HG02623 (cell line): ENCODE measurements around the gene ZNF135.

Experiments
- ATAC-seq: cut with Tn5 transposase; IDR thresholded peaks from one replicate; pipeline ENCODE4 v1.9.1; 2021; ENCODE audit warnings: moderate library complexity; ENCODE audit not compliant: unreplicated experiment

ZNF135 gene

DNA sequence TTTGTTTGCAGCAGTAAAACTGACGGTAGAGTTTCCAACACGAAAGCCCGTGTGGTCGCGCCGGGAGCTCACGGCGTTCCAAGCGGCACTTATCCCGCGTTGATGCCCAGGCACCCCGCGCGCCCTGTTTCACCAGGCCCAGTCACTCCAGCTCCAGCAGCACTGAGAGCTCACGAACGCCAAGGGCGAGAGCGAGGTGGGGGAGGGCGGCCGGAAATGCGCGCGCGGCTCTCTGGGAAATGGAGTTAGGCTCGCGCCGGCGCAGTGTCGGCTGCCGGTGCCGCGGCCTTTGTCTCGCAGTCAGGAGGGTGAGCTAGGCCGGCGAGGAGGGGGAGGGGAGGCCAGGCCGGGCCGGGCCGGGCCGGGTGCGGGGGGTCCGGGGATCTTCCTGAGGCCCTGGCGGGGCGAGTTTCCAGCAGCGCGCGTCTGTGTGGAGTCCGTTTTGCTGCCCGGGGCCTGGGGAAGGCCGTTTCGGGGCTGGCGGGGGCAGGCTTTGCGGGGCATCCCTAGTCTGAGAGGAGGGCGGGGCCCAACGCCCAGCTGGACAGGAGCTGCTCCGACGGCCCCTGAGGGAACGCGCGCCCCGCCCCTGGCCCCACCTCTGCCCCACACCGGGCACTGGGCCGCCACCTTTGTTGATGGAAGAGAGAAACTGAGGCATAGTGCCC, at the start of gene ZNF135:
Gene ZNF135, plus strand, starts transcription at position 280 of the 668 bp plus-strand sequence. CDS start 721 bp downstream, outside the sequence.
- ATAC-seq: no peak

DNA sequence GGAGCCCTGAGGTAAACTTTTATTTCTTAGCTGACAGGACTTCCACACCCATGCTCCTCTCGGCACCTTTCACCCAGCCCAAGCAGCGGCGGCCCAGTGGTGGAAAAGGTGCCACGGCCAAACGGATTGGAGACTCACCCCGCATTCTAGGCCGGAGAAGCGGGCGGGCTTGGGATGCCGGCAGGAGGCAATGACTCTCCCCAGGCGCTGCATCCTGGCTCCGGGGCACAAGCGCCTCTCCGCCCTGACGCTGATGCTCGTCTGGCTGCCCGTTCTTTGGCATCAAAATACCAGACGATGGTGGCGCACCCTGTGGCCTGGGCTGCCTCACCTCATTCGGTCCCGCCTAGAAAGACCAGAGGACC, 49.8 kb upstream of the ZNF135 start:
- ATAC-seq: no peak

DNA sequence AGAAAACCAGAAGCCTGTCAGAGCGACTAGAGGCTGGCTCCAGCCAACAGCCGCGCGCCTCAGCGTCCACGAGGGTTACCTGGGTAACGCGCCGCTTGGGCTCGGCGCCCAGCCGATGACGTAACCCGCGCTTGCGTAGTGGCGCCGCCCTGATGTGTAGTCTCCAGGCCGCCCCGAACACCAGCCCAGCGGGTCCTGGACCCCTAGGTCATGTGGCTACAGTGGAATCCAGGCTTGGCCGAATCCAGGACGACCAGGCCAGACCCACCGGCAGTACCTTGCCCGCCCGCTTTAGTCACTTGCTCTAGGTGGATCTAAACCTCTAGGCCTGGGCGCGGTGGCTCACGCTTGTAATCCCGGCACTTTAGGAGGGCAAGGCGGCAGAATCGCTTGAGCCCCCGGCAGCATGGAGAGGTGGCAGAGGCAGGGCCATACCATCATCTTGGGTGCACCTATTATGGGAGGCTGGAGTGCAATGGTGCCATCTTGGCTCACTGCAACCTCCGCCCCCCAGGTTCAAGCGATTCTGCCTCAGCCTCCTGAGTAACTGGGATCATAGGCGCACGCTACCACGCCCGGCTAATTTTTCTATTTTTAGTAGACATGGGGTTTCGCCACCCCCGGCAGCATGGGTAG, 49.3 kb upstream of the ZNF135 start:
- ATAC-seq: no peak

DNA sequence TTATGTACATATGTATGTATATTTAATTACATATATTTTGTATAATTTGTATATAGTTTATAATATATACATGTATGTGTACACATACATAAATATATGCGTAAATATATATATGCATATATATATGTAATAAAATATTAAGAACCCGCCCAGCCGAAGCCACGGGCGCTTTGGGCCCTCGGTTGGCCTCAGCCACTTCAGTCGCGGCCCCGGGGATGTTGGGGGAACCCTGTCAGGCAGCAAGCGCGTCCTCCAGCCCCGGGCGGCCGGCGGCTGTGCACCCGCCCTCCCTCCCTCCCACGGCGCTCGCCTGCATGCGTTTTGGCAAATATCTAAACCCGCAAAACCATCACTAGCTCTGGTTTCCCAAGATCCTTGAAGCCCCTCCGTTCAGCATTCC, 48.6 kb upstream of the ZNF135 start:
- no peak for ATAC-seq

DNA sequence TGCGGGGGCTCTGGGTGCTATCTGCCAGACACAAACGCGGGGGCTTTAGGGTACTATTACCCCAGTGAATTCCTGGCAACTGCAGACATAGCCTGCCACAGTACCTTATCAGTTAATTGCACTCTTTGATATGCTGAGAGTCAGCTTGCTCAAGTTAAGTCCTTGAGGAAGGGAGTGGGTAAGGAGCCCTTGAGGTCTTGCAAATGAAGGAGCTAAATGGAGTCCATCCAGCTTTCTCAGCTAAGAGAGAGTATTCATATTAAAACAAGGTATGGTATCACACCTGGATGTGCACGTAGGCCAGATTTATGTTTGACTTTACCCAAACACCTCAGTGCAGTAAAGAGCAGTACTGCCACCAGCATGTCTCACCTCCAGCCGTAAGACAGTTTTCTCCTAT, 44.9 kb upstream of the ZNF135 start:
- ATAC-seq: no peak

DNA sequence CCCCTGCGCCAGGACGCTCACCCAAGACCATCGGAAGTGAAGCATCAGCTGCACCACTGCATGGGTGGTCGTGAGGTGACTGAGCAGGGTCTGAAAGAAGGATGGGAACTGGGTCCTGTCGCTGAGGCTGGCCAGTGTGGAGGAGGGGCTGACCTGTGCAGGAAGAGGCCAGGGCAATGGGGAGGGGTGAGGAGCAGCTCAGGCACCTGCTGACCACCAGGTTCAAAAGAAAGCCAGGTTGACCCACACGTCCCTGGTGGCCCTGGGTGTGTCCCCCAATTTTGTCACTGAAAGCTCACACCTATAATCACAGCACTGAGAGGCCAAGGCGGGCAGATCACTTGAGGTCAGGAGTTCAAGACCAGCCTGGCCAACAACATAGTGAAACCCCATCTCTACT, 39.0 kb upstream of the ZNF135 start:
- no peak for ATAC-seq

DNA sequence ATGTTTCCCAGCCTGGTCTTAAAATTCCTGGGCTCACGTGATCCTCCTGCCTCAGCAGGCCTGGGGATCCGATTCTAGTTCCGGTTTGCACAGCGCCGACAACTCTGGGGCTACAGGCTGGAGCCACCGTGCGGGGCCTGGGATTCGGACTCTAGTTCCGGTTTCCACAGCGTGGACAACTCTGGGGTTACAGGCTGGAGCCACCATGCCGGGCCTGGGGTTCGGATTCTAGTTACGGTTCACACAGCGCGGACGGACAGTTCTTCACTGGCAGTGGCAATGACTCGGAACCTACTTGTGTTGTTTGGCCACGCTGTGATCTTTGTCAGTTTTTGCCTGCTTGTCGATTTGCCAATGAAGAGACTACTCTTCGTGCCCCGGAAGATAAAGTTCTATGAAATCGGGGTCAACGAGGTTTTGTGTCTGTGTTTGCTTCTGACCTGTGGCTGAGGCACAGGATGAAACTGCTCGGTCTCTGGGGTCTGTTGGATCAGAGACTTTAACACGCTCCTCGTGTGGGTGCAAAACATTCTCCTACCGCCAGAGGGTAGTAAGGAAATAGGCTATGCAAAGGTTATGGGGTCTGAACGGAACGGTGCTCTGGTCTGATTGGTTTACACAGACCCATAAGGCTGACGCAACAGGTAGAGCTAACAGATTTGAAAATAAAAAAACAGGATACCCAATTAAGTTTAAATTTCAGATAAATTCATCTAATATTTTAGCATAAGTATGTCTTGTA, 37.4 kb upstream of the ZNF135 start:
- no peak for ATAC-seq

DNA sequence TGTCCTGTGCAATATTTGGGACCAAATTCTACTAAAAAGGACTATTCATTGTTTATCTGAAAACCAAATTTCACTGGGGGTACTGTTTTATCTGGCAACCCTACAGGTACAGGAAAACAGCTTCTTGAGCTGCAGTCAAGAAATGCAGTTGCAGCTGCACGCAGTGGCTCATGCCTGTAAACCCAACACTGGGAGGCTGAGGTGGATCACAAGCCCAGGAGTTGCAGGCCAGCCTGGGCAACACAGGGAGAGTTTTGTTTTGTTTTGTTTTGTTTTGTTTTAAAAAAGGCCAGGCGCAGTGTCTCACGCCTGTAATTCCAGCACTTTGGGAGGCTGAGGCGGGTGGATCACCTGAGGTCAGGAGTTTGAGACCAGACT, 36.8 kb upstream of the ZNF135 start:
- no peak for ATAC-seq

DNA sequence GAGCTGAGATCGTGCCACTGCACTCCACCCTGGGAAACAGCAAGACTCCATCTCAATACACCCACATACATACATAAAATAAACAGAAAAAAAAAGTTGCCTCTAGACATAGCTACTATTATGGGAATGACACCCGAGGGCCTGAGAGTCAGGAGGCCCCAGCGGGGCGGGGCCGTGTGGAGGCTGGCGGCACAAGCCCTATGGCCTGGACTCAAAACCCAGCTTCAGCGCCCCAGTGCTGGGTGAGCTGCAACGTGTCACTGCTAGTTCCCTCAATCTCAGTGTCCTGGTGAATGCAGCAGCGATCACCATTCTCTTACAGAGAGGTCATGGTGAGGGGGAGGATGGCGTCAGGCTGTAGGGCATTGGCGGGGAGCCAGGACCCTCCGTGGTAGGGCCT, 34.4 kb upstream of the ZNF135 start:
- ATAC-seq: no peak

DNA sequence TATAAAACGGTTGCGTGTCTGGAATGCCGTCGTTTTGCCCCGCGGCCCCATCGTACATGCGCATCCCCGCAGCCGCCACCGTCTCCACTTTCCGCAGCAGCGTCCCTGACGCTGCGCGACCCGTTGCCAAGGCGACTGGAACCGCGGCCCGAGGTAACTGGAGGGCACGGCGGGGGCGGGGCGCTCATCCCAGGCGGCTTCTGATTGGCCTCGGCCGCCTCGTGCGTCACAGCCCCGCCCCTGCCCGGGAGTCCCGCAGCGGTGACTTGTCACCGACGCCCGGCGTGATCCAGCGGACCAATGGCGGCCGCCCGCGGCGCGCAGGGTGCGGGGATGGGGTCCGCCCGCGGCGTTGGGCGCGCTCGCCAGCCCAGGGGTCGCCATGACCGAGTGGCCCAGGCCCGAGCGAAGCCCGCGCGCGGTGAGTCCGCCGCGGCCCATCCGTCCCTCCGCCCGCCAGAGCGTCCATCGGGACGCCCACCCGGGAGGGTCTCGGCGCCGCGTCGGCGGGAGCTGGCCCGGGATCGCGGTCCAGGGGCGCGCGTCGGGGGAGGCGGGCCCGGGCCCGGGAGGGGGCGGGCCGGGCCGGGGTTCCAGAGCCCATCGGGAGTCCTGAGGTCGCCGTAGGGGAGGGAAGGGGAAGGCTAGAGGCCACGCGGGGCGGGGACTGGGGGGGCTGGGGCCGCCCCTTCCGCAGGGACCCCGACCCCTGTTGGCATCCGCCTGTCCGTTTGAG, 25.2 kb upstream of the ZNF135 start, which contains the start of gene ZSCAN1:
Gene ZSCAN1, plus strand, starts transcription at position 285 of the 736 bp plus-strand sequence. CDS start 3,812 bp downstream, outside the sequence.
- no peak for ATAC-seq

DNA sequence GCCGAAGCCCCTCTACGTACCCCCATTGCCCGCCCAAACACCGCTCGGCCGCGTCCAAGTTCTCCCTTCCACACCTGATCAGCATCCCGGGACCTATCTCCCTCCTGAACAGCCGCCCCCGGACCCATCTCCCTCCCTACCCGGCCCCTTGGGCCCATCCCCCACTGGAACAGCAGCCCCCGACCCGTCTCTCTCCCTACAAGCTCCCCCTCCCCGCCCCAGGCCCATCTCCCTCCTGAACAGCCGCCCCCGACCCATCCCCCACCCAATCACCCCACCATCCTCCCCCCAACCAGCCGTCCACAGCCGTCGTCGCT, 24.6 kb upstream of the ZNF135 start:
- no peak for ATAC-seq

DNA sequence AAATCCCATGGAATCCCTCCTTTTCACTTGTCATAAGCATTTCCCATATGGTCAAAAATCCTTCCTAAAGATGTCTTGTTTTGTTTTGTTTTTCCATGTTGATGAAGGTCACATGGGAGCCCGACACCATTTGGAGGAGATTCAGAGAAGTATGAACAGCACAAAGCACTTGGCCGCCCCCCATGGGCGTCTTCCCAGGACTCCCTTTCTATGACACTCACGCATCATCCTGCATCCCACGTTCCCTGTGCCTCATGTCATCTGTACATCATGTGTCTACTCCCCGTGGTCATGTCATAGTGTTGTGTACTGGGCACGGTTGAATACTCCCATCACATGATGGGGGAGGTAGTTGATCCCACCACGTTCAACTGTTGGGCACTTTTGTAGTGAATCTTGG, 23.2 kb upstream of the ZNF135 start:
- ATAC-seq: no peak

DNA sequence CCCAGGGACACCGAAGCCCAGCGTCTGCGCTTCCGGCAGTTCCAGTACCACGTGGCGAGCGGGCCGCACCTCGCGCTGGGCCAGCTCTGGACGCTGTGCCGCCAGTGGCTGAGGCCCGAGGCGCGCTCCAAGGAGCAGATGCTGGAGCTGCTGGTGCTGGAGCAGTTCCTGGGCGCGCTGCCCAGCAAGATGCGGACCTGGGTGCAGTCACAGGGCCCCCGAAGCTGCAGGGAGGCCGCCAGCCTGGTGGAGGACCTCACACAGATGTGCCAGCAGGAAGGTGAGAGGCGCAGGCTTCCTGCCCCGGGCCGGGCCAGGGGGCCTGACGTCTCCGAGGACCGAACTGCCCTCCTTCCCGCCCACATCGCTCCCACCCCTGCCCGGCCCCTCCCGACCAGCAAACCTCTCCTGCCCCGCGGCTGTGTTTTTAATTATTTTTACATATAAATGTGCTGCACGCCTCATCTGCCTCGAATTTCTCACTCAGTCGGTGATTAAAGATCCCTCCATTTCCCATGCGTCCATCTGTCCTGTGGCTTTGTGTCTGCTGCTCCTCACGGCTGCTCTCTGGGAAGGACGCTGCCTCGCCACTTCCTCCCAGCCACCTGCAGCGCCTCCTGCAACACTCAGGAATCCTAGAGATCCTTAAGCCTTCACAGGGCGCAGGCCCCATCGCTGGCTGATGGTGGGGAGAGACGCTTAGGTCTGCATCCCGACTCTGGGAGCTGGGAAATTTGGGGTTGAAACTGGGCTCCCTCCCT, 21.0 kb upstream of the ZNF135 start:
- ATAC-seq: no peak

DNA sequence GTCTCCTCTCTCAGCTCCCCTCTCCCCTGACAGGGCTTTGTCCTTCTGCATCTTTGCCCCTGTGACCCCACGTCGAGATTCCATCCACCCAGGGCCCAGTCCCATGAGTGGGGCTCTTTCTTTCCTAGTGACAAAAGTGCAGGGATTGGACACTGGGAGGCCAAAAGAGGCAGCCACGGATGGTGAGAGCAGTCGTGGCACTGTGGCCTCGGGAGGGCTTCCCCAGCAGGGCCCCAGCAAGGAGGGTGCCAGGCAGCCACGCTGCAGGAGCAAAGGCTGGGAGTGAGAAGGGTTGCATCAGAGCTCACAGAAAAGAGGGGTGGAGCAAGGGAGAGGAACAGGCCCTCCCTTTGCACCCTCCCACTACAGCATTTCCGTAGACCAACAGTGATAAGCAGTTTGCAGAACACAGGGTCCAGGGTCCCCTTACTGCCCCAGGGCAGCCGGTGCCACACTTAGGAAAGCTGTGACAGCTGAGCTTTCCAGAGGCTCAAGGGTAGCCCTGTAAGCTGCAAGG, 20.3 kb upstream of the ZNF135 start:
- ATAC-seq: no peak

DNA sequence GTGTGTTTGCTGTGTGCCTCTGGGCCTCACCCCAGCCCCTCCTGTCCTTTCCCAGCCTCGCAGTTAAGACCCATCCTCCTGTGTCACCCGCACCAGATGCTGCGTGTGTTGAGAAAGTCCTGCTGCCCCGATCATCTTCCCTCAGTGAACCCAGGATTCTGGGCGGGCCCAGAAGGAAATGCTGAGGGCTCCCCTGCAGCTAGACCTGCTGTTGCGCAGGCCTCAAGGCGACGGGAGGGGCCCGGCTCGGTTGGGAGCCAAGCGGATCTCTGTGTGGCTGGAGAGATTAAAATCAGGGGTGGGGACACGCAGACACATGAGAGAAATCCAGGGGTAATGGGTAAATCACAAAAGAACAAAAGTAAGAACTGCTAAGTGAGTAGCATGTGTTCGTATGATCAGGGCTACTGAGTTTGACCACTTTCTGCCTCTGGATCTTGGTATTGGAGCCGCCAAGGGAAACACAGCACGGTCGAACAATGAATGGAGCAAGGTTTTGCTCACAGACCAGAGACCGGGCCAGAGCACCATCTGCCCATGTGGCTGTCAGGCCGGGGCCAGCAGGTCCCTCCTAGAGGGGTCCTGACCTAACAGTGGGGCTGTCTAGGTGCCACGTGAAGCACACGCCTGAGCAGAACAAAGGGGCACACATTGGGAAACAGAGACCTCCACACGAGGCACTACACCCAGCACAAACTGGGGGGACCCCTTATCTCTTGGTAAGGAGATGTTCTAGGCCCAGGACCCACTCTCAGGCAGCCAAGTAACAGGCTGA, 18.1 kb upstream of the ZNF135 start:
- no peak for ATAC-seq

DNA sequence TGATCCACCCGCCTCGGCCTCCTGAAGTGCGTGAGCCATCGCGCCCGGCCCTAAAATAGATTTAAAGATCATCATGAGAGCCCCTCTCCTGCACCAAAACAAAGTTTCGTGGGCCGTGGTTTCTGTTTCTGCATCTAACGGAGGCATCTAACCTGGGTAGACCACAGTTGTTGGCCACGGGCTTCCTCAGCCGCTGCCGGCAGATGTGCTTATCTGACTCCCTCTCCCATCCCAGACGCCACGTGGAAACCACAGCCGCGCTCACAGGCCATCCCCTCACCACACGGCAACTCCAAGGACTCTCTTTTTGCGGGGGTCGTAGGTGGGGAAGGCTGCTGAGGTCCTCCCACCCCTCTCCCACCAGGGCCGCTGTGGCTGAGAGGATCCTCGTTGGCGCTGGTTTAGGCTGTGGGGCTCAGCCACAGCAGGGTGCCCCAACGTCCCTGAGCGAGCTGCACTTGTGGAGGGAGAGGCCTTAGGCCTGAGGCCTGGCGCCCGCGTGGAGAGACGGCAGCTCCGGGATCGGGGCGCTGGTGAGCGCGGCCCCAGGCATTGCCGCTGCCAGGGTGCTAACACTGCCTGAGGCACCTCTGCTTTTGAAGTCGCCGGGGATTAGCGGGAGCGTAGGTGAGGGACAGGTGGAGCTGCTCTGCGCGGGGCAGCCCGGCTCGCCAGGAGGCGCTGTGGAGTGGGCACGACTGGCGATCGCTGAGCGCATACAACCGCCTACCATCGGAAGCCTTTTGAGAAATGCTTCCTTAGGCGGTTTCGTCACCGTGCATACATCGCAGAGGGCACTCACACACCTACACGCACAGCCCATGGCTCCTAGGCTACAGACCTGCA, 16.4 kb upstream of the ZNF135 start:
- ATAC-seq: no peak

DNA sequence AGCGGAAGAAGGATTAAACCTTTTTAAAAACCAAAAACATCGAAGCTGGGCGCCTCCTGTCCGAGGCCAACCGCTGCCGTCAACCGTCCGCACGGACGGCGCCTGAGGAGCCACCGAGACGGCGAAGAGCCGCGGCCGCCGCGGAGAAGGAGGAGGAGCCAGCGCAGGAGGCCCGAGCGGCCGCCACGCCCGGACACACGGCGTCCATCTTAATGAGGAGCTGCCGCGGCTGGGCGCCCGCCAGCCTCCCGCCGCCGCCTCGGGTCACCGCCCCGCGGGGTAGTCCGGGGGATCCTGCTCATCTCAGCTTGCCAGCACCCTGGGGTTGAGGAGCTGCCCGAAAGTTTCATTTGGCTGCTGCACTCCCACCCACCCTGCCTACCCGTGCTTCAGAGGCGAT, 14.7 kb upstream of the ZNF135 start:
- ATAC-seq: no peak

DNA sequence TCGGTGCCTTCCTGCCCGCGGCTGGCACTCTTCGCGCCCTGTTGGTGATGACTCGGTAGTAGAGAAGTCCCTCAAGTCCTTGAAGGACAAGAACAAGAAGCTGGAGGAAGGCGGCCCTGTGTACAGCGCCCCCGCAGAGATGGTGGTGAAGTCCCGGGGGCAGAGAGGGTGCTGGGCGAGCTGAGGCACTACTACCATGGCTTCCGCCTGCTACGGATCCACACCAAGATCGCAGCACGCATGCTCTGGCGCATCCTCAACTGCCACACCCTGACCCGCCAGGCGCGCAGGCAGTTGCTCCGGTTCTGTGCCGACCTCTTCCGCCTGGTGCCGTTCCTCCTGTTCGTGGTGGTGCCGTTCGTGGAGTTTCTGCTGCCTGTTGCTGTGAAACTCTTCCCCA, 14.2 kb upstream of the ZNF135 start:
- ATAC-seq: no peak

DNA sequence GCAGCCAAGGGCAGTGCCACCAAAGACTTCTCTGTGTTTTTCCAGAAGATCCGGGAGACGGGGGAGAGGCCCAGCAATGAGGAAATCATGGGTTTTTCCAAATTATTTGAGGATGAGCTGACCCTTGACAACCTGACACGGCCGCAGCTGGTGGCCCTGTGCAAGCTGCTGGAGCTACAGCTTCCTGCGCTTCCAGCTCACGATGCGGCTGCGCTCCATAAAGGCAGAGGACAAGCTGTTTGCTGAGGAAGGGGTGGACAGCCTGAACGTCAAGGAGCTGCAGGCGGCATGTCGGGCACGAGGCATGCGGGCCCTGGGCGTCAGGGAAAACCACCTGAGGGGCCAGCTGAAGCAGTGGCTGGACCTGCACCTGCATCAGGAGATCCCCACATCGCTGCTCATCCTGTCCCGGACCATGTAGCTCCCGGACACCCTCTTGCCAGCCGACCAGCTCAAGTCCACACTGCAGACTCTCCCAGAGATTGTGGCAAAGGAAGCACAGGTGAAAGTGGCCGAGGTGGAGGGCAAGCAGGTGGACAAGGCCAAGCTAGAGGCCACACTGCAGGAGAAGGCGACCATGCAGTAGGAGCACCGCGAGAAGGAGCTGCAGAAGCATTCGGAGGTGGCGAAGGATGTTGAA, 13.6 kb upstream of the ZNF135 start:
- ATAC-seq: no peak
